ENCODE data around the gene OR1F1. TPM values are rescaled to one million over a fixed set of nuclear protein-coding genes. Genes with fewer than 3 reads are reported as not detected.

Gene OR1F1
- total RNA-seq, 1 experiment from 2014 or later, result not detected

DNA sequence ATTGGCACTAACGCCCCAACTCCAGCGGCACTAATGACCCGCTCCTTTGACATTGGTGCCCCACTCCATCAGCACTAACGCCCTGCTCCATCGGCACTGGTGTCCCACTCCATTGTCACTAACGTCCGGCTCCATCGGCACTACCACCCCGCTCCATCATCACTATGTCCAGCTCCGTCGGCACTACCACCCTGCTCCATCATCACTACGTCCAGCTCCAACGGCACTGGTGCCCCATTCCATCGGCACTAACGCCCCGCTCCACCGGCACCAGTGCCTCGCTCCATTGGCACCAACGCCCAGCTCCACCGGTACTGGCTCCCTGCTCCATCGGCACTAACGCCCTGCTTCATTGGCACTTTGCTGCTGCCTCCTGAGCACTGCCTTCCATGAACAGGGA lies 45.7 kb upstream of the OR1F1 start:
- Histone ChIP-seq H2BK20ac (ENCODE audit: low read depth, low read length, poor library complexity, severe bottlenecking) (no peak overlapping the region), H3K4me1 (ENCODE audit: insufficient read depth, low read length) (no peaks in the 10 kb centered on the region), H3K4me2 (ENCODE audit: insufficient read depth, insufficient read length, low read length) (no peak overlapping the region), H3K14ac (ENCODE audit: insufficient read depth, low read length) (no peak overlapping the region), H2BK15ac (ENCODE audit: low read depth, low read length) (no peak overlapping the region), H3K9ac (ENCODE audit: extremely low read depth, insufficient read length, low read length) (no peak overlapping the region), H3K9me3 (ENCODE audit: control insufficient read depth, low read depth, low read length) (no peaks in the 10 kb centered on the region), H2BK120ac (ENCODE audit: low read depth, low read length, poor library complexity, severe bottlenecking) (no peak overlapping the region), H3K79me1 (ENCODE audit: insufficient read depth, low read depth, low read length, poor library complexity, severe bottlenecking) (no peaks in the 10 kb centered on the region), H3K23me2 (ENCODE audit: insufficient read length, low read depth, low read length, poor library complexity, severe bottlenecking) (no peaks in the 10 kb centered on the region), H3K18ac (ENCODE audit: insufficient read length, low read depth, low read length) (no peak overlapping the region), H3K23ac (ENCODE audit: insufficient read length, low read depth, low read length) (no peak overlapping the region), H4K91ac (ENCODE audit: insufficient read length, low read depth, low read length) (no peak overlapping the region), H3K56ac (ENCODE audit: insufficient read length, low read depth, low read length) (no peak overlapping the region), H4K20me1 (ENCODE audit: control insufficient read depth, insufficient read depth, insufficient read length) (no peaks in the 10 kb centered on the region), H4K8ac (replicated peaks; ENCODE audit: insufficient read length, low read depth, low read length) (no peak overlapping the region), H3T11ph (ENCODE audit: low read length) (no peak overlapping the region), H3K79me2 (ENCODE audit: insufficient read depth, low read length) (no peaks in the 10 kb centered on the region), H3K4ac (ENCODE audit: low read depth, low read length) (no peak overlapping the region), H3K27ac (ENCODE audit: insufficient read length, low read depth, low read length) (no peak overlapping the region), H2AFZ (ENCODE audit: low read length) (no peak overlapping the region), H3K27me3 (ENCODE audit: insufficient read depth, low read length) (no peaks in the 10 kb centered on the region), H4K5ac (ENCODE audit: insufficient read length, low read depth, low read length) (no peak overlapping the region), H2BK12ac (ENCODE audit: insufficient read length, low read depth, low read length) (no peak overlapping the region), H2AK5ac (ENCODE audit: insufficient read length, low read length) (no peak overlapping the region), H2BK5ac (ENCODE audit: insufficient read length, low read length) (no peak overlapping the region)
- TF ChIP-seq, protein P1, sequence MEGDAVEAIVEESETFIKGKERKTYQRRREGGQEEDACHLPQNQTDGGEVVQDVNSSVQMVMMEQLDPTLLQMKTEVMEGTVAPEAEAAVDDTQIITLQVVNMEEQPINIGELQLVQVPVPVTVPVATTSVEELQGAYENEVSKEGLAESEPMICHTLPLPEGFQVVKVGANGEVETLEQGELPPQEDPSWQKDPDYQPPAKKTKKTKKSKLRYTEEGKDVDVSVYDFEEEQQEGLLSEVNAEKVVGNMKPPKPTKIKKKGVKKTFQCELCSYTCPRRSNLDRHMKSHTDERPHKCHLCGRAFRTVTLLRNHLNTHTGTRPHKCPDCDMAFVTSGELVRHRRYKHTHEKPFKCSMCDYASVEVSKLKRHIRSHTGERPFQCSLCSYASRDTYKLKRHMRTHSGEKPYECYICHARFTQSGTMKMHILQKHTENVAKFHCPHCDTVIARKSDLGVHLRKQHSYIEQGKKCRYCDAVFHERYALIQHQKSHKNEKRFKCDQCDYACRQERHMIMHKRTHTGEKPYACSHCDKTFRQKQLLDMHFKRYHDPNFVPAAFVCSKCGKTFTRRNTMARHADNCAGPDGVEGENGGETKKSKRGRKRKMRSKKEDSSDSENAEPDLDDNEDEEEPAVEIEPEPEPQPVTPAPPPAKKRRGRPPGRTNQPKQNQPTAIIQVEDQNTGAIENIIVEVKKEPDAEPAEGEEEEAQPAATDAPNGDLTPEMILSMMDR (conservative IDR thresholded peaks at IDR 0.05), result no peak
- peaks cover 12% of the 10 kb centered on the region for H3K27me3 Mint-ChIP-seq (ENCODE audit: low read depth)
- H3K9me3 Mint-ChIP-seq, result no peaks in the 10 kb centered on the region
- H3K36me3 Mint-ChIP-seq (ENCODE audit: insufficient read depth in 1 of 3, low read depth in 3 of 3), result peaks cover 7 to 20% (median 15%) of the 10 kb centered on the region in 3 experiments; a peak in 5 of 7 replicates
- DNase-seq, result no peak
- peak overlapping the region in 1 of 2 experiments; percentile 4; a peak in 1 of 5 replicates for H3K4me3 Mint-ChIP-seq
- 0 out of 4 replicates have a peak, but pooled peaks cover 0 to 2% of the 10 kb centered on the region in 2 experiments for H3K4me1 Mint-ChIP-seq
- WGBS (ENCODE audit: extremely low coverage, insufficient read length, low lambda C conversion rate), result no CpG with 5 or more reads among the region's 22 CpGs
- peak overlapping the region in 2 of 3 experiments; percentile 29 to 41; a peak in 2 of 7 replicates for H3K27ac Mint-ChIP-seq
